Measurements from ENCODE around the gene MAP2K3.

DNA sequence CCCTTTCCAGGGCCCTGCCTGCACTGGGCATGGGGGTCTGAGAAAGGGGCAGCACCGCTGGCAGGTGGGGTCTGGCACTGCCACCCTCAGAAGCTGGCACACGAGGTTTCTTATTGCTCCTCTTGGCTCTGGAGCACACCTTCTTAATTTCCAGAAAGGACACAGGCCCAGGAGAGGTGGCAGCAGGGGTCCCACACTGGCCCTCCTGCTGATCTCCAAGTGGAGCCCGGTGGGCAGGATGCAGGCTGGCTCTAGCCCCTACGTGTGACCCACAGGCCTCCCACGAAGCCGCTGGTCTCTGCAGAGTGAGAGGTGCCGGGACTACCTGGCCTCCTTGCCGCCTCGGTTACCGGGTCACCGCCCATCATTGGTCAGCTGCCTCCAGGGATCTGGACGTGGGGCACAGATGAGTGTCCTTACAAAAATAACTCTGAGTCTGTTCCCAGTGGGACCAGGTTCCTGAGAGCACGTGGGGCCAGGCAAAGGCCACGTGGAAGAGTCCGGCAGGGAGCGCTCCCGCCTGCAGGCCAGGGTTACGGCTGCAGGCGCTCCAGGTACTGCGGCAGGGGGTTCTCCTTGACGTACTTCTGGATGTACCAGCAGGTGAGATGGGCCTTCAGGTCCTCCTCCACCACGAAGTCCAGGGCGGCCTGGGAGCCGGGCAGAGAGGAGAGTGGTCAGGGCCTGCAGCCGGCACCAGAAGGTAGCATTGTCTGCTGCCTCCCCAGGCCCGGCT is 41.6 kb upstream of the MAP2K3 start:
- no peak for TF ChIP-seq EZH2 (IDR thresholded peaks at IDR 0.05)
- TF ChIP-seq POLR2AphosphoS5 (IDR thresholded peaks at IDR 0.05; ENCODE audit: borderline replicate concordance, low read depth, low read length), result no peak
- TF ChIP-seq FOXP2 (optimal IDR thresholded peaks at IDR 0.05; ENCODE audit: control extremely low read depth, extremely low read length, insufficient read depth), result no peak
